B cell (primary cell): ENCODE results near the gene IFITM1.

Source experiments
- EZH2 ChIP-seq: IDR thresholded peaks from 2 replicates; pipeline ENCODE4 v1.6.1; 2012; ENCODE audit warnings: borderline replicate concordance, low read depth, mild to moderate bottlenecking, moderate library complexity, low read length; ENCODE audit not compliant: insufficient read depth, poor library complexity, severe bottlenecking
- TF ChIP-seq, protein P1 (sequence below): fragments of 200-600 bp; IDR thresholded peaks from one replicate; pipeline ENCODE4 v1.8.0; 2022; ENCODE audit warnings: antibody characterized with exemption, mild to moderate bottlenecking

DNA sequence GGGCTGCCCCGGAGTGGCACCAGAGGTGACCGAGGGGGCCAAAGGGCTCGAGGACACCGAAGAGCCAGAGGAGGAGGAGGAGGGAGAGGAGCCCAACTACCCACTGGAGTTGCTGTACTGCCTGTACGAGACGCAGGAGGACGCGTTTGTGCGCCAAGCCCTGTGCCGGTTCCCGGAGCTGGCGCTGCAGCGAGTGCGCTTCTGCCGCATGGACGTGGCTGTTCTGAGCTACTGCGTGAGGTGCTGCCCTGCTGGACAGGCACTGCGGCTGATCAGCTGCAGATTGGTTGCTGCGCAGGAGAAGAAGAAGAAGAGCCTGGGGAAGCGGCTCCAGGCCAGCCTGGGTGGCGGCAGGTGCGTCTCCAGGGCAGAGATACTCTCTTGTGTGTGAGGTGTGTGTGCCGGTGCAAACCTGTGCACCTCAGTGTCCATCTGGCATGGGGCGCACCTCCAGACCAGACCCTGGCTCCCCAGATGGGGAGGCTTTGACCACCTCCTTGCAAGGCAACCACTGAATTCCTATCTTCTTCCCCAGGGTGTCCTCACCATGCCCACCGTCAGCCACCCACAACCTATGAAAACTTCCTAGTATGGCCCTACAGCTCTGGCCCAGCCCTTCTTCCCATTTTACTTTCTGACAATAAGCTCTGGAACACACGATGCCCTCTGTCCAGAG is 32.2 kb upstream of the IFITM1 start:
- TF ChIP-seq, protein P1, sequence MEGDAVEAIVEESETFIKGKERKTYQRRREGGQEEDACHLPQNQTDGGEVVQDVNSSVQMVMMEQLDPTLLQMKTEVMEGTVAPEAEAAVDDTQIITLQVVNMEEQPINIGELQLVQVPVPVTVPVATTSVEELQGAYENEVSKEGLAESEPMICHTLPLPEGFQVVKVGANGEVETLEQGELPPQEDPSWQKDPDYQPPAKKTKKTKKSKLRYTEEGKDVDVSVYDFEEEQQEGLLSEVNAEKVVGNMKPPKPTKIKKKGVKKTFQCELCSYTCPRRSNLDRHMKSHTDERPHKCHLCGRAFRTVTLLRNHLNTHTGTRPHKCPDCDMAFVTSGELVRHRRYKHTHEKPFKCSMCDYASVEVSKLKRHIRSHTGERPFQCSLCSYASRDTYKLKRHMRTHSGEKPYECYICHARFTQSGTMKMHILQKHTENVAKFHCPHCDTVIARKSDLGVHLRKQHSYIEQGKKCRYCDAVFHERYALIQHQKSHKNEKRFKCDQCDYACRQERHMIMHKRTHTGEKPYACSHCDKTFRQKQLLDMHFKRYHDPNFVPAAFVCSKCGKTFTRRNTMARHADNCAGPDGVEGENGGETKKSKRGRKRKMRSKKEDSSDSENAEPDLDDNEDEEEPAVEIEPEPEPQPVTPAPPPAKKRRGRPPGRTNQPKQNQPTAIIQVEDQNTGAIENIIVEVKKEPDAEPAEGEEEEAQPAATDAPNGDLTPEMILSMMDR, result no peak
- no peak for TF ChIP-seq EZH2
